GM12878 (cell line): Measurements from ENCODE around the gene VWA8.

Source experiments
- POLR2AphosphoS5 ChIP-seq: IDR thresholded peaks from 2 replicates; pipeline ENCODE4 v1.6.1; 2011; ENCODE audit warnings: mild to moderate bottlenecking, low read length, inconsistent platforms
- TAF1 ChIP-seq: IDR thresholded peaks from 2 replicates; pipeline ENCODE4 v1.6.1; 2011; ENCODE audit warnings: mild to moderate bottlenecking, low read depth, low read length, borderline replicate concordance
- TF ChIP-seq, protein P1 (sequence below), 3 experiments: IDR thresholded peaks in 2 of 3; conservative IDR thresholded peaks in 1 of 3; 2 replicates each; pipeline ENCODE4 v1.5.1; 2011; ENCODE audit warnings: low read depth in 3 of 3, low read length in 3 of 3, mild to moderate bottlenecking in 3 of 3, control low read depth in 2 of 3, moderate library complexity in 2 of 3, inconsistent platforms in 1 of 3, mixed read lengths in 1 of 3; ENCODE audit not compliant: control insufficient read depth in 2 of 3, insufficient read depth in 1 of 3; ENCODE audit errors: extremely low read depth in 1 of 3

DNA sequence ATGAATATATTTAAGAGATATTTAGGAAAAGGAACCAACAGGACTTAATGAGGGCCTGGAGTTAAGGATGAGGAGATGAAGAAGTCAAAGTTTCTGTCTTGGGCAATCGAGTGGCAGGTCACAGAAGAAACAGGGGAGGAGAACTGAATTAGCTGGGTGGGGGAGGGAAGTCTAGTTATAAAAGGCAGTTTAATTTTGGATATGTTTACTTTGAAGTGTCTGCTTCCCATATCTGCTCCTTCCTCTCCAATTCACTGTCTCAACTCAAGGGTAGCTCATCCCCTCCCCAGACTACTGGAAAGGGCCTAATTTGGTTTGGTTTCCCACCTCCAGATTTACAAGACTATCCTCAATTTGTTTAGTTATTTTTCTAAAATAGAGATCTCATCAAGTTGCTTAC, 195.9 kb downstream of the VWA8 start:
- TF ChIP-seq POLR2AphosphoS5 = no peak
- TF ChIP-seq, protein P1, sequence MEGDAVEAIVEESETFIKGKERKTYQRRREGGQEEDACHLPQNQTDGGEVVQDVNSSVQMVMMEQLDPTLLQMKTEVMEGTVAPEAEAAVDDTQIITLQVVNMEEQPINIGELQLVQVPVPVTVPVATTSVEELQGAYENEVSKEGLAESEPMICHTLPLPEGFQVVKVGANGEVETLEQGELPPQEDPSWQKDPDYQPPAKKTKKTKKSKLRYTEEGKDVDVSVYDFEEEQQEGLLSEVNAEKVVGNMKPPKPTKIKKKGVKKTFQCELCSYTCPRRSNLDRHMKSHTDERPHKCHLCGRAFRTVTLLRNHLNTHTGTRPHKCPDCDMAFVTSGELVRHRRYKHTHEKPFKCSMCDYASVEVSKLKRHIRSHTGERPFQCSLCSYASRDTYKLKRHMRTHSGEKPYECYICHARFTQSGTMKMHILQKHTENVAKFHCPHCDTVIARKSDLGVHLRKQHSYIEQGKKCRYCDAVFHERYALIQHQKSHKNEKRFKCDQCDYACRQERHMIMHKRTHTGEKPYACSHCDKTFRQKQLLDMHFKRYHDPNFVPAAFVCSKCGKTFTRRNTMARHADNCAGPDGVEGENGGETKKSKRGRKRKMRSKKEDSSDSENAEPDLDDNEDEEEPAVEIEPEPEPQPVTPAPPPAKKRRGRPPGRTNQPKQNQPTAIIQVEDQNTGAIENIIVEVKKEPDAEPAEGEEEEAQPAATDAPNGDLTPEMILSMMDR (IDR thresholded peaks at IDR 0.05 in 2 of 3, conservative IDR thresholded peaks at IDR 0.05 in 1 of 3; ENCODE audit: control insufficient read depth in 2 of 3, extremely low read depth in 1 of 3, insufficient read depth in 1 of 3, low read depth in 3 of 3, low read length in 3 of 3) = no peak
- TF ChIP-seq TAF1 = no peak
